ENCODE data around the gene LRRK1. TPM values are rescaled to one million over a fixed set of nuclear protein-coding genes. Genes with fewer than 3 reads are reported as not detected.

Gene LRRK1
- total and polyA plus RNA-seq, 2 of the 4 experiments (the other 2 are of a cell fraction): 3.0 to 5.8 TPM

GRCh38 chr15:101116681-101116976 is 197.5 kb downstream of the LRRK1 start:
- Histone ChIP-seq H2BK5ac (ENCODE audit: low read depth, low read length, poor library complexity, severe bottlenecking) (peak overlapping the region; percentile 43), H4K8ac (ENCODE audit: low read depth in 2 of 2, low read length in 2 of 2) (peak overlapping the region; percentile 26 to 83; a peak in 3 of 4 replicates), H2AK5ac (ENCODE audit: low read depth, low read length) (peak overlapping the region; percentile 93), H3K18ac (ENCODE audit: low read depth, low read length) (no peak overlapping the region), H3K4me2 (ENCODE audit: low read depth, low read length) (no peak overlapping the region), H2BK120ac (ENCODE audit: low read depth, low read length) (peak overlapping the region; percentile 21; the same call in 1 of the 2 replicates), H3K4me1 (ENCODE audit: control insufficient read depth, insufficient read depth, low read length) (peaks cover 18% of the 10 kb centered on the region), H2AK9ac (replicated peaks; ENCODE audit: low read depth, low read length, poor library complexity) (peak overlapping the region; percentile 83), H3K4ac (ENCODE audit: low read depth, low read length) (peak overlapping the region; percentile 81), H3K23ac (ENCODE audit: low read depth, low read length) (0 out of 2 replicates have a peak overlapping the region, but pooled peaks have one; percentile 43), H3K27me3 (ENCODE audit: control insufficient read depth, insufficient read depth, low read length) (no peaks in the 10 kb centered on the region), H3K79me1 (ENCODE audit: low read depth in 1 of 2, low read length in 2 of 2) (peaks cover 0 to 3% of the 10 kb centered on the region in 2 experiments; a peak in 1 of 4 replicates), H3K4me3 (ENCODE audit: insufficient read depth, low read depth, low read length) (no peak overlapping the region), H2BK20ac (ENCODE audit: low read depth, low read length) (peak overlapping the region; percentile 69), H3K56ac (ENCODE audit: extremely low read depth, insufficient read depth, low read length) (0 out of 2 replicates have a peak overlapping the region, but pooled peaks have one; percentile 6), H3K9ac (ENCODE audit: low read depth, low read length) (no peak overlapping the region), H3K27ac (ENCODE audit: insufficient read depth, low read length) (peak overlapping the region; percentile 51; the same call in 1 of the 2 replicates), H3K9me3 (ENCODE audit: control insufficient read depth, insufficient read depth, low read length) (no peaks in the 10 kb centered on the region), H3K9me1 (ENCODE audit: insufficient read depth, low read length) (peaks cover 7% of the 10 kb centered on the region), H4K20me1 (ENCODE audit: insufficient read depth, low read length) (no peaks in the 10 kb centered on the region), H3K14ac (replicated peaks; ENCODE audit: low read depth, low read length) (0 out of 2 replicates have a peak overlapping the region, but pooled peaks have one; percentile 62), H3K36me3 (ENCODE audit: control insufficient read depth, insufficient read depth, low read length) (no peaks in the 10 kb centered on the region), H4K91ac (ENCODE audit: insufficient read depth, low read depth, low read length) (peak overlapping the region; percentile 59; the same call in 1 of the 2 replicates), H2AFZ (replicated peaks; ENCODE audit: low read length, poor library complexity) (peak overlapping the region; percentile 88), H4K5ac (ENCODE audit: low read depth, low read length) (no peak overlapping the region), H2BK15ac (ENCODE audit: low read depth, low read length) (peak overlapping the region; percentile 12; the same call in 1 of the 3 replicates)
- BruUV-seq (replicated peaks): no TSS peak
- ATAC-seq (ENCODE audit: low read depth): no peak
- dilution Hi-C loops (cut with HindIII; ENCODE audit: low sequenced_read_pairs, unreplicated experiment): no loop called here
- ChIA-PET CTCF (interaction anchor here (0.9 kb wide), 1 partner anchor 88 kb away, joined by 3 read pairs; no protein-coding TSS in a partner anchor), POLR2A (ENCODE audit: unreplicated experiment) (no interaction called here)
- WGBS, 2 experiments (ENCODE audit: extremely low coverage in 2 of 2, insufficient read length in 1 of 2): no CpG with 5 or more reads among the region's 1 CpG
- DNase-seq: no peak
- intact Hi-C loops (cut with micrococcal nuclease): no loop called here
- TF ChIP-seq MXI1 (IDR thresholded peaks at IDR 0.05; ENCODE audit: borderline replicate concordance, low read depth, low read length) (no peak), MAFK (IDR thresholded peaks at IDR 0.05; ENCODE audit: low read depth, low read length) (no peak), USF2 (IDR thresholded peaks at IDR 0.05; ENCODE audit: low read depth, low read length) (no peak), RAD21 (IDR thresholded peaks at IDR 0.05; ENCODE audit: low read length) (no peak), MAZ (IDR thresholded peaks at IDR 0.05; ENCODE audit: borderline replicate concordance, low read depth, low read length) (no peak), CTCF (conservative IDR thresholded peaks at IDR 0.05; ENCODE audit: low read depth, low read length) (no peak)
- in situ Hi-C loops (cut with MboI; ENCODE audit: low sequenced_read_pairs): no loop called here
